Cardiac fibroblast (primary cell): Measurements from ENCODE around the gene C9.

Experiments
- DNase-seq, 2 donors: peaks; one replicate each; pipeline versions ENCODE4 v3.0.0 to v3.0.0-alpha.2; 2010; ENCODE audit warnings: low read depth in 2 of 2
- H3K4me3 ChIP-seq, 2 donors: replicated peaks in 1 of 2; 1 replicate in 1 of 2; 2 replicates in 1 of 2; pipeline ENCODE4 v1.5.1; 2011; ENCODE audit warnings: low read depth in 2 of 2, low read length in 2 of 2, mild to moderate bottlenecking in 2 of 2, moderate library complexity in 1 of 2
- CTCF ChIP-seq: IDR thresholded peaks from one replicate; pipeline ENCODE4 v1.5.1; 2011; ENCODE audit warnings: low read depth, mild to moderate bottlenecking, low read length, inconsistent platforms

C9 gene

DNA sequence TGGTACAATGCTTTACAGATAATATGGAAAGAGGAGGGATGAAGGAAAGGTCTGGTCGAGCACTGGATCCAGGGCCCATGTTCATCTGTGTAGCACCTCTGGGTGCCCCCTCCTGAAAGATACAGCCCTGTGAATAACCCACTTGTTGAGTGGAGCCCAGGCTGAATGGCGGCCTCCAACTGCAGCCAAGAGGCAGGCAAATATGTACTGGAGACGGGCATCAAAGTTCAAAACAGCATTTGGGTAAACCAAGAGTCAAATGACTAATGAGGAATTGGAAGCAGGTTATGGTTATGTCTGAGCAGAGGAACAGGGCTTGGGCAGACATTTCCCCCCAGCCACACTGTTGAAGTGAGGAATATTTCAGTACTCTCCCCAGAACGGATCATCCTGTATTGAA is 1.1 kb downstream of the C9 start:
- H3K4me3 ChIP-seq = no peak overlapping the region
- no peak for DNase-seq
- no peak for TF ChIP-seq CTCF

- no peak overlapping the region for H3K4me3 ChIP-seq
- DNase-seq = no peak
- no peak for TF ChIP-seq CTCF
These were observed 1.6 kb downstream of the C9 start for GRCh38 chr5:39362646-39363045.

DNA sequence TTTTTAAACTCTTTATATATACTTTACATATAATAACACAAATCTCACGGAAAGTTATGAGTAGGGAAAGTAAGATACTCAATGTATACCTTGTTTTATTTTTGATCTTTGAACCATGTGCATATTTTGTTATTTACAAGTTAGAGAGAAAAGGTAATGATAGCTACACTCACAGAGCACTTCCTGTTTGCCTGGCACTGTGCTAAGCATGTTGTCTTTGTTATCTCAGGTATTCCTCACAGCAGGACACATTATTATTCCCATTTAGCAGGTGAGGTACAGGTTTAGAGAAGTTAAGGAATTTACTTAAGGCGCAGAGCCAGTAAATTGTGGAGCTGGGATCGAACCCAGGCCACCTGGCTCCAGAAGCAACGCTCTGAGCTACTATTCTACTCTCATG is 3.0 kb downstream of the C9 start:
- no peak for TF ChIP-seq CTCF
- no peak for DNase-seq
- no peak overlapping the region for H3K4me3 ChIP-seq

- TF ChIP-seq CTCF = no peak
- H3K4me3 ChIP-seq = no peak overlapping the region
- peak in 1 of 2 donors; percentile 84 for DNase-seq
These were observed 3.7 kb downstream of the C9 start for GRCh38 chr5:39360471-39361111.

DNA sequence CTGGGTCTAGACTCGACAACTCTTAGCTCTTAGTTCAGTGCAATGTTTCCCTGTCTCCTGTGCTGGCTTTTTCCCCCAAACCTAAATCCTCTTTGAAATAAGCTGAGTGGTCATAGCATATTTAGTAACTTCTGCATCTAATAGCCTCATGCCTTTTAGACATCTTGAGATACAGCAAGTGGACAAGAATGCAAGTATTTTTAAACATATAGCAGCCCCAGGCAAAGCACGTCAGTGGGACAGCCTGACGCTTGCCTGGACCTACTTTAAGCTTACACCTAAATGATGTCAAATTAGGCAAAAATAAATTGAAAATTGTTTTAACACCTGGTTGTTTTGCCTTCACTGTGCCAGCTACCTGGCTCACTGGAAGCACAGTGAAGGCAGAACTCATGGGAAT is 8.0 kb downstream of the C9 start:
- H3K4me3 ChIP-seq = no peak overlapping the region
- no peak for TF ChIP-seq CTCF
- no peak for DNase-seq

- TF ChIP-seq CTCF = no peak
- no peak overlapping the region for H3K4me3 ChIP-seq
- DNase-seq = peak in 1 of 2 donors; percentile 48
These were observed 9.0 kb downstream of the C9 start for GRCh38 chr5:39355324-39355723.
